Ovary (tissue), 3 donors: ENCODE results near the gene CPNE1.

Source experiments
- EP300 ChIP-seq: sonication (generic); formaldehyde crosslinking; IDR thresholded peaks from one replicate; pipeline ENCODE4 v1.6.1; 2017; ENCODE audit warnings: antibody characterized with exemption
- POLR2A ChIP-seq: fragments of 450-650 bp; IDR thresholded peaks from one replicate; pipeline ENCODE4 v1.6.1; 2017; ENCODE audit warnings: antibody characterized with exemption, mild to moderate bottlenecking, moderate library complexity
- TF ChIP-seq, protein P1 (sequence below), 3 donors: fragments of 450-650 bp in 2 of 3; fragments of 200-600 bp in 1 of 3; IDR thresholded peaks; one replicate each; pipeline versions ENCODE4 v1.5.1 to v1.8.0; 2016 to 2022; ENCODE audit warnings: antibody characterized with exemption in 3 of 3, mild to moderate bottlenecking in 1 of 3
- donor health status: DM: no; HTN: no; CAD: no.

DNA sequence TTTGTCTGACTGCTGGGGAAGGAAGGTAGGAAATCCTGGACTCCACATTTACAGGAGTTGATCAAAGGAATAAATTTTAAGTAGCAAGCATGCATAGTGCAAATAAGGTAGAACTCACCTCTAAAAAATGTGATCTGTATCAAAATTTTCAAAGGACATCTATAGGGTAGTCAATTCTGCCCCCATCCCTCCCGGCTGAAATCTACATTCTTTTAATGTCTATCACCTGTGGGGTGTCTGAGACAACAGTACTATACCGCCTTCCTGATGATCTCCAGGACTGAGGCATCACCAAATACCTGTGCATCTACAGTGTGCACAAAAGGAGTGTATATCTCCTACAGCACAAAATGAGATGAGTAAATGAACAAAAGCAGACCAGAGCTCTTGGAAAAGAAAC, 19.9 kb downstream of the CPNE1 start:
- TF ChIP-seq, protein P1, sequence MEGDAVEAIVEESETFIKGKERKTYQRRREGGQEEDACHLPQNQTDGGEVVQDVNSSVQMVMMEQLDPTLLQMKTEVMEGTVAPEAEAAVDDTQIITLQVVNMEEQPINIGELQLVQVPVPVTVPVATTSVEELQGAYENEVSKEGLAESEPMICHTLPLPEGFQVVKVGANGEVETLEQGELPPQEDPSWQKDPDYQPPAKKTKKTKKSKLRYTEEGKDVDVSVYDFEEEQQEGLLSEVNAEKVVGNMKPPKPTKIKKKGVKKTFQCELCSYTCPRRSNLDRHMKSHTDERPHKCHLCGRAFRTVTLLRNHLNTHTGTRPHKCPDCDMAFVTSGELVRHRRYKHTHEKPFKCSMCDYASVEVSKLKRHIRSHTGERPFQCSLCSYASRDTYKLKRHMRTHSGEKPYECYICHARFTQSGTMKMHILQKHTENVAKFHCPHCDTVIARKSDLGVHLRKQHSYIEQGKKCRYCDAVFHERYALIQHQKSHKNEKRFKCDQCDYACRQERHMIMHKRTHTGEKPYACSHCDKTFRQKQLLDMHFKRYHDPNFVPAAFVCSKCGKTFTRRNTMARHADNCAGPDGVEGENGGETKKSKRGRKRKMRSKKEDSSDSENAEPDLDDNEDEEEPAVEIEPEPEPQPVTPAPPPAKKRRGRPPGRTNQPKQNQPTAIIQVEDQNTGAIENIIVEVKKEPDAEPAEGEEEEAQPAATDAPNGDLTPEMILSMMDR (IDR thresholded peaks at IDR 0.05) = no peak
- TF ChIP-seq POLR2A (no peak), EP300 (no peak)
